ENCODE data around the gene PDXDC1.
A peak's percentile ranks its signal among the peaks of the same experiment; 100 is the strongest.
"Not testable (repeated sequence)": the region's sequence is repeated elsewhere in the genome, so short reads cannot be mapped to it uniquely, and the experiment has no call there.

Gene PDXDC1

GRCh38 chr16:14975418-14976194, 780 bp downstream of the PDXDC1 start:
- FAIRE-seq = not testable (repeated sequence)

- not testable (repeated sequence) for FAIRE-seq
Observed at GRCh38 chr16:14976971-14977736, 2.3 kb downstream of the PDXDC1 start.

DNA sequence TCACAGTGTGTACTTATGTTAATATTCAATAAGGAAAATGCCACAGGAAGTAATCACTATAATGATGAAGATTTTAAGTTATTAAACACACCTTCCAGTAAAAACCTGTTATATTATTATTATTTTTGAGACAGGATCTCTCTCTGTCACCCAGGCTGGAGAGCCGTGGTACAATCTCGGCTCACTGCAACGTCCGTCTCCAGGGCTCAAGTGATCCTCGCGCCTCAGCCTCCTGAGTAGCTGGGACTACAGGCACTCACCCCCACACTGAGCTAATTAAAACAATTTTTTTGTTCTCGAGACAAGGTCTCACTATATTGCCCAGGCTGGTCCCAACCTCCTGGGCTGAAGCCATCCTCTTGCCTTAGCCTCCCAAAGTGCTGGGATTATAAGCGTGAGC, 3.5 kb downstream of the PDXDC1 start:
- FAIRE-seq = not testable (repeated sequence)

DNA sequence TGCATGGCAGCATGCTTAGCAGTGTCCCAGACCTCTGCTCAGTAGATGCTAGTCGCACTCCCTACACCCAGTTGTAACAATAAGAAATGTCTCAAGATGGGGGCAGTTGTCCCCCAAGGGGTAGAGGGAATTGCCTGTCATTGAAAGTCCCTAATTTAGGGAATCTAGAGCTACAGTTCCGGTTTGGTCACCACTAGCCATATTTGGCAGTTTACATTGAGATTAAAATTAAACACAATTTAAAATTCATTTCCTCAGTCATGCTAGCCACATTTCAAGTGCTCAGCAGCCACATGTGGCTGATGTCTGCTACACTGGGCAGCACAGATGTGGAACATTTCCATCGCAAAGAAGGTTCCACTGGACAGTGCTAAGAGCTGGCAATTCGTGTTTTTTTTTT, 4.1 kb downstream of the PDXDC1 start:
- FAIRE-seq = not testable (repeated sequence)

- FAIRE-seq = peak; percentile 78
Observed at GRCh38 chr16:14981234-14981633, 6.4 kb downstream of the PDXDC1 start.

- FAIRE-seq = not testable (repeated sequence)
Observed at GRCh38 chr16:14982521-14982920, 7.7 kb downstream of the PDXDC1 start.

DNA sequence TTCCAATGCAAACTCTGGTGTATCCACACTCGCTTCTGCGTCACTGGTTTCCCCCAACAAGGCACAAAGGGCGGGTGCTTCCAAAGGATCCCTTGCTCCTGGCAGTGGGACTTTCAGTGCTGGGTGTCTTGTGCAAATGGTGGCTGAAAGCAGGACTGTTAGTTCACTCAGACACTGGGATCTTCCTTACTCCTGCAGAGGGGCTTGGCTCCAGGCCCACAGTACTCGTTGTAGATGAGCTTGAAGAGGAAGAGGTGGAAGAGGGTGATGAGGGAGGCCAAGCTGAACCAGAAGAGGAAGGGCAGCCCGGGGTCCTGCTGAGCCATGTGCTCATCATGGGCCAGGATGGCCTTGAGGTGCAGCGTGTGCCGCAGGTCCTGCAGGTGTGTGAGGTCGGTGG, 13.3 kb downstream of the PDXDC1 start:
- not testable (repeated sequence) for FAIRE-seq

DNA sequence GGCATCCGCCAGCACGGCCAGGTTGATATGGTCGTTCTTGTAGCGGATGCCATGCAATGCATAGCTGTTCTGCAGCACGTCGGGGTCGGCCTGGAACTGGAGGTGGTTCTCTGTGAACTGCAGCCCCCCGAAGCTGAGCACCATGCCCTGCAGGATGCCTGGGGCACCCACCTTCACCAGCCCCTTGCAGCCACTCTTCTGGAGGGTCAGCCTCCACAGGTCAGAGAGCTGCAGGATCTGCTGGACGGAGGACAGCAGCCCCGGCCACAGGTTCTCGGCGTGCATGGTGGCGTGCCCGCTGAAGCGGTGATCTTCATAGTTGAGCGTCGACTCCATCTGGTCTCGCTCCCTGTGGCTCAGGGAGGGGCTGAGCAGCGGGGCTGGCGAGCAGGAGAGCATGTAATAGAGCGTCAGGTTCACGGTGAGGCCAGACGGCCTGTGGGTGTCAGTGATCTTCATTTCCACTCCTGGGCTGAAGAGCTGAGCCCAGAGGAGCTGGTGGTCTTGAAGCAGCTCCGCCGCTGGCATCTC, 13.9 kb downstream of the PDXDC1 start:
- not testable (repeated sequence) for FAIRE-seq

- FAIRE-seq = not testable (repeated sequence)
Observed at GRCh38 chr16:14989291-14990281, 14.8 kb downstream of the PDXDC1 start.

GRCh38 chr16:14993277-14994151, 18.7 kb downstream of the PDXDC1 start:
- FAIRE-seq = not testable (repeated sequence)

- not testable (repeated sequence) for FAIRE-seq
Observed at GRCh38 chr16:14996702-14997101, 21.9 kb downstream of the PDXDC1 start.

- not testable (repeated sequence) for FAIRE-seq
Observed at GRCh38 chr16:14998300-14998699, 23.5 kb downstream of the PDXDC1 start.

DNA sequence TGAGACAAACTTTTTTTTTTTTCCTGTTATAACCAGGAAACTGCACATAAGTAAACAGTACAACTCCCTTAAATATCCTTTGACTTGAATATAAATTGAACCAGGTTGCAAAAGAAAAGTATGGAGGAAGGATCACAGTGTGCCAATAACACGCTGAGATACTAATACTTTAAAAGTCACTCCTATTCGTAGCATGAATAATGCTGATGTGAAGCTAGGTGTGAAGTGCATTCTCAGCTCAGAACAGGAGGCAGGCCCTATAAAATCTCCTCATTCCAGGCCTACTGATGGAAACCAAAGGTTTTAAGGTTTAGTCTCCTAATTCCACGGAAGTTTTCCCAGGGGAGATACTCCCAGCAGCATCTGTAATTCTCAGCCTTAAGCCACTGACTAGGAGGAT, 25.0 kb downstream of the PDXDC1 start:
- FAIRE-seq = not testable (repeated sequence)

DNA sequence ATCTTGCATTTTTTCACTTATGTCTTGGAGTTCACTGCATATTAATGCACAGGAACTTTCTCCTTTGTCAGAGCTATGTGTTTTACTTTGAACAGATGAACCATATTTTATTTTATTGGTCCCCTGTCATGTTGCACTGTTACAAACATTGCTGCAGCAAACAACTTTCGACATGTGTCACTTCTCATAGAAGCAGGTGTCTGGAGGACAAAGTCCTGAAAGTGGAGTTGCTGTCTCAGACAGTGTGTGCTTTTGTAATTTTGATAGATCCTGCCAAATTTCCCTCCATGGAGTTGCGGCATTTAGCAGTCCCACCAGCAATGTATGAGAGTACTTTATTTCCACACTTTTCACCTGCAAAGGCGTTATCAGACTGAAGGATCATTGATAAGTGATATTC, 27.6 kb downstream of the PDXDC1 start:
- not testable (repeated sequence) for FAIRE-seq

GRCh38 chr16:15005357-15006132, 30.7 kb downstream of the PDXDC1 start:
- FAIRE-seq = not testable (repeated sequence)

DNA sequence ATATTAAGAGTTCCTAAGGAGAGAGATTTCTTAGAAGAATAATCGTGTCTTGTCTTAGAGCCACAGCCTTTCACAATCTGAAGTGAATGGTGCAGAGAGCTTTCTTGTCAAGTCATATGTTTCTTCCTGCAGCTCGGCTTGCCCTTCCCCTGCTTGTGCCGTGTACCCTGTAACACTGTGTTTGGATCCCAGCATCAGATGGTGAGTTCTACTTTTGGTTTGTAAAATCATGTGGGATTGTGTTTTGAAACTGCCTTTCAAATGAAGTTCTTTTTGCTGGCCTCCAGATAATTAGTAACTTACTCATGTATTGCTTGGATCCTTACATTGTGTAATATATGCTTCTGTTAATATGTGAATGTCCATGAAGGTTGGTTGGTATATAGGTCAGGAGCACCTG, 33.8 kb downstream of the PDXDC1 start:
- FAIRE-seq = not testable (repeated sequence)

GRCh38 chr16:15012941-15013340, 38.1 kb downstream of the PDXDC1 start:
- not testable (repeated sequence) for FAIRE-seq

- FAIRE-seq = not testable (repeated sequence)
Observed at GRCh38 chr16:15015671-15016070, 40.8 kb downstream of the PDXDC1 start.

DNA sequence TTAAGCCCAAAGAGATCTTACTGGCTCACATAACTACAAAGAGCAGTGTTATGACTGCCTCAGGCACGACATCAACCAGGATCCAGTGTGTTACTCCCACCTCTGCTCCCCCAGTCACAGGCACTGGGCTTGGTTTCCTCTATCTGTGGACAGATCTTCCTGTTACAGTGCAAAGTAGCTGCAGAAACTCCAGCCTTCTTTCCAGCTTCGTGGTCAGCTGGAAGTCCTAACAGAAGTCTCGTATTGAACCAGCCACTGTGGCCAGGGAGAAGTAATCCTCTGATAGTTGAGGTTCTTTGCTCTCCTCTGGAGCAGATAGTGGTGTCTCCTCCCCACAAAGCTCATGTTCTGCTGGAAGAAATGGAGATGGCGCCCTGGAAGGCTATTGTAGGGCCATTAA, 41.5 kb downstream of the PDXDC1 start:
- not testable (repeated sequence) for FAIRE-seq

DNA sequence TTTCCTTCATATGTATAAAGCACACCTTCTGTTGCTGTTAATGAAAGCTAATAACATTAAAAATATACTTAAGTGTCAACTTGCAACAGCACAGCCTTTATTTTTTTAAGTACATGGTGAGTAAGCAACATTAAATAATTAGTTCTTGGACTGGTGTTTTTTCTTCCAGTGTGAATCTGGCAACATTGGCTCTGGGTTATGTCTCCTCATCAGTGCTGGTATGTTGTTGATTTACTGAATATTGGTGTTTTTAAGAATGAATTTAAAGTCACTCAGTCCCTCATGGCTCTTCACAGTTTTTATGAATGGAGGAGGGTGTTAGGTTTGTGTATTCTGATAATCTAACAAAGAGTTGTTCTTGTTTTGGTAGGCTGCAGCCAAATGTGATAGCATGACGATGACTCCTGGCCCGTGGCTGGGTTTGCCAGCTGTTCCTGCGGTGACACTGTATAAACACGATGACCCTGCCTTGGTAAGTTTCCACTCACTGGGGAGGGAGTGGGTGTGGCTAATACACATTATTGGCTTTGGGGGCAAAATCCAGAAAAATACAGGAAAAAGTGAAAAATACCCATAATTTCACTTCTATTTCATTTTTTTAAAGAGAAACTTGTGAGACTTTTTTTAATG, 42.2 kb downstream of the PDXDC1 start:
- peak; percentile 58 for FAIRE-seq
